Right cardiac atrium (tissue), 5 donors: ENCODE measurements around the gene PELI1. TPM values are rescaled to one million over a fixed set of nuclear protein-coding genes. Genes with fewer than 3 reads are reported as not detected.

Experiments
- ATAC-seq, 2 donors: fragments of 200-7000 bp; cut with Tn5 transposase; one replicate each; pipeline versions ENCODE4 v1.8.0 to v1.9.1; 2020; ENCODE audit warnings: moderate library complexity in 2 of 2, mild to moderate bottlenecking in 1 of 2
- DNase-seq, 3 donors: peaks; one replicate each; pipeline ENCODE4 v3.0.0-alpha.2; 2020
- H3K27ac ChIP-seq: one replicate; pipeline ENCODE4 v1.5.1; 2013; ENCODE audit warnings: mild to moderate bottlenecking, low read length, control low read depth, moderate library complexity
- H3K27me3 ChIP-seq: one replicate; pipeline ENCODE4 v1.6.1; 2013; ENCODE audit not compliant: control insufficient read depth, insufficient read depth
- H3K4me1 ChIP-seq: one replicate; pipeline ENCODE4 v1.6.1; 2013; ENCODE audit warnings: low read length; ENCODE audit not compliant: control insufficient read depth, insufficient read depth
- H3K4me3 ChIP-seq: one replicate; pipeline ENCODE4 v1.5.1; 2013; ENCODE audit warnings: low read length, control low read depth
- H3K9me3 ChIP-seq: one replicate; pipeline ENCODE4 v1.6.1; 2013; ENCODE audit warnings: low read length; ENCODE audit not compliant: control insufficient read depth
- WGBS: extraction: QIAGEN DNeasy Blood & Tissue Kit; methylation state at CpG from one replicate; pipeline ENCODE4 v1.1.7; 2013; 5-methylcytosine and 5-hydroxymethylcytosine counted together
- intact Hi-C, 4 donors: fragments of 100-400 bp; cut with DNase I; formaldehyde crosslinking; loops; one replicate each; pipeline versions ENCODE4 v1.11.0 to v1.14.0; 2022 to 2023
- polyA plus RNA-seq: library from polyadenylated mRNA; stranded (reverse); fragments of 200-250 nt; gene quantifications from one replicate; pipeline ENCODE4 v1.2.3, GENCODE V29; 2013
- total RNA-seq, 4 donors: library from RNA; stranded (reverse); fragmentation: NEBNext Ultra II Directional; extraction: Animal tissue kit (Norgen Biotek cat#: 25700); gene quantifications; one replicate each; pipeline ENCODE4 v1.2.1, GENCODE V29; 2021
- donor health status: healthy with polysubstance abuse.
- donor health status: DM: no; HTN: yes; CAD: no.
- donor health status: DM: no; HTN: no; CAD: no.
- donor health status: DM: no; HTN: yes; CAD: no; lungs with severe emphysema.
- donor health status: DM: yes; HTN: yes; CAD: no.

Gene PELI1
- total and polyA plus RNA-seq, 5 donors = 6.9 to 17.2 (median 12.4) TPM

GRCh38 chr2:64122358-64122757, 21.9 kb downstream of the PELI1 start:
- H3K4me1 ChIP-seq = peaks cover 4% of the 10 kb centered on the region
- 74% methylated on average over 7 of the region's 7 CpGs for WGBS
- no peaks in the 10 kb centered on the region for H3K9me3 ChIP-seq
- ATAC-seq = no peak
- no peaks in the 10 kb centered on the region for H3K27me3 ChIP-seq
- no peak for DNase-seq
- no peak overlapping the region for H3K4me3 ChIP-seq
- no peak overlapping the region for H3K27ac ChIP-seq
- intact Hi-C loops = no loop called here

- peaks cover 3% of the 10 kb centered on the region for H3K4me1 ChIP-seq
- 86% methylated on average over 6 of the region's 6 CpGs for WGBS
- H3K9me3 ChIP-seq = no peaks in the 10 kb centered on the region
- H3K27ac ChIP-seq = peak overlapping the region; percentile 2
- no peak overlapping the region for H3K4me3 ChIP-seq
- H3K27me3 ChIP-seq = no peaks in the 10 kb centered on the region
- ATAC-seq (no peak), DNase-seq (no peak)
- intact Hi-C loops = no loop called here
These were observed 23.3 kb downstream of the PELI1 start for GRCh38 chr2:64120928-64121327.

- DNase-seq = no peak
- Histone ChIP-seq H3K27me3 (no peaks in the 10 kb centered on the region), H3K9me3 (no peaks in the 10 kb centered on the region), H3K4me1 (peaks cover 4% of the 10 kb centered on the region), H3K27ac (no peak overlapping the region), H3K4me3 (no peak overlapping the region)
- intact Hi-C loops = no loop called here
- no peak for ATAC-seq
- 96% methylated on average over 2 of the region's 2 CpGs for WGBS
These were observed 24.2 kb downstream of the PELI1 start for GRCh38 chr2:64120008-64120407.

- WGBS = 72% methylated on average over 4 of the region's 4 CpGs
- intact Hi-C loops = no loop called here
- no peak overlapping the region for H3K27ac ChIP-seq
- no peak for ATAC-seq
- H3K9me3 ChIP-seq = no peaks in the 10 kb centered on the region
- H3K27me3 ChIP-seq = no peaks in the 10 kb centered on the region
- DNase-seq = no peak
- H3K4me1 ChIP-seq = peaks cover 7% of the 10 kb centered on the region
- no peak overlapping the region for H3K4me3 ChIP-seq
These were observed 24.9 kb downstream of the PELI1 start for GRCh38 chr2:64119369-64119768.

GRCh38 chr2:64115808-64116598, 28.2 kb downstream of the PELI1 start:
- Histone ChIP-seq H3K27me3 (no peaks in the 10 kb centered on the region), H3K4me3 (no peak overlapping the region), H3K4me1 (peaks cover 7% of the 10 kb centered on the region), H3K27ac (no peak overlapping the region), H3K9me3 (no peaks in the 10 kb centered on the region)
- peak; percentile 11 to 31 for ATAC-seq
- WGBS = 54% methylated on average over 2 of the region's 2 CpGs
- DNase-seq = no peak
- intact Hi-C loops = no loop called here

GRCh38 chr2:64114912-64115277, 29.3 kb downstream of the PELI1 start:
- no peak overlapping the region for H3K4me3 ChIP-seq
- DNase-seq (no peak), ATAC-seq (no peak)
- 79% methylated on average over 3 of the region's 3 CpGs for WGBS
- no peaks in the 10 kb centered on the region for H3K27me3 ChIP-seq
- intact Hi-C loops = no loop called here
- peaks cover 5% of the 10 kb centered on the region for H3K4me1 ChIP-seq
- H3K9me3 ChIP-seq = no peaks in the 10 kb centered on the region
- H3K27ac ChIP-seq = no peak overlapping the region

- no peak overlapping the region for H3K27ac ChIP-seq
These were observed 29.9 kb downstream of the PELI1 start for GRCh38 chr2:64114063-64114911.

GRCh38 chr2:64112016-64112415, 32.2 kb downstream of the PELI1 start:
- 70% methylated on average over 4 of the region's 4 CpGs for WGBS
- no peak overlapping the region for H3K4me3 ChIP-seq
- DNase-seq (no peak), ATAC-seq (no peak)
- peaks cover 5% of the 10 kb centered on the region for H3K4me1 ChIP-seq
- H3K27me3 ChIP-seq = no peaks in the 10 kb centered on the region
- H3K27ac ChIP-seq = no peak overlapping the region
- no peaks in the 10 kb centered on the region for H3K9me3 ChIP-seq
- intact Hi-C loops = no loop called here

More at GRCh38 chr2:64114063-64114911, 29.9 kb downstream of the PELI1 start:
- Histone ChIP-seq H3K4me3 (no peak overlapping the region), H3K27me3 (no peaks in the 10 kb centered on the region), H3K4me1 (peaks cover 5% of the 10 kb centered on the region), H3K9me3 (no peaks in the 10 kb centered on the region)
- intact Hi-C loops = no loop called here
- 69% methylated on average over 1 of the region's 1 CpG for WGBS
- ATAC-seq = peak in 1 of 2 donors; percentile 32
- no peak for DNase-seq

- Histone ChIP-seq H3K27ac (no peak overlapping the region), H3K9me3 (no peaks in the 10 kb centered on the region), H3K4me1 (peaks cover 5% of the 10 kb centered on the region), H3K4me3 (no peak overlapping the region), H3K27me3 (no peaks in the 10 kb centered on the region)
- WGBS = 95% methylated on average over 2 of the region's 2 CpGs
- intact Hi-C loops = no loop called here
- DNase-seq = no peak
- no peak for ATAC-seq
These were observed 32.8 kb downstream of the PELI1 start for GRCh38 chr2:64111426-64111825.

GRCh38 chr2:64108666-64109241, 35.5 kb downstream of the PELI1 start:
- peak in 1 of 3 donors; percentile 10 for DNase-seq
- no peaks in the 10 kb centered on the region for H3K27me3 ChIP-seq
- no peak overlapping the region for H3K4me3 ChIP-seq
- peak in 1 of 2 donors; percentile 26 for ATAC-seq
- H3K9me3 ChIP-seq = no peaks in the 10 kb centered on the region
- intact Hi-C loops = no loop called here
- no peak overlapping the region for H3K27ac ChIP-seq
- 88% methylated on average over 3 of the region's 3 CpGs for WGBS
- peaks cover 1% of the 10 kb centered on the region for H3K4me1 ChIP-seq

- Histone ChIP-seq H3K4me3 (no peak overlapping the region), H3K9me3 (no peaks in the 10 kb centered on the region), H3K27ac (no peak overlapping the region), H3K27me3 (no peaks in the 10 kb centered on the region), H3K4me1 (peaks cover 1% of the 10 kb centered on the region)
- ATAC-seq (no peak), DNase-seq (no peak)
- WGBS = 98% methylated on average over 3 of the region's 3 CpGs
- intact Hi-C loops = no loop called here
These were observed 37.7 kb downstream of the PELI1 start for GRCh38 chr2:64106481-64106880.
